Measurements from ENCODE around the gene VAT1. TPM values are rescaled to one million over a fixed set of nuclear protein-coding genes. Genes with fewer than 3 reads are reported as not detected.
A peak's percentile ranks its signal among the peaks of the same experiment; 100 is the strongest.
"Not testable (repeated sequence)": the region's sequence is repeated elsewhere in the genome, so short reads cannot be mapped to it uniquely, and the experiment has no call there.

Gene VAT1
- polyA plus RNA-seq = 10 to 100 TPM; 33.7 to 56.3 (median 34.5) TPM

- H3K36me3 Mint-ChIP-seq = no peaks in the 10 kb centered on the region
- peaks cover 23 to 37% of the 10 kb centered on the region in 2 donors for H3K4me1 Mint-ChIP-seq
- H3K4me3 Mint-ChIP-seq = peak within 1 kb of the TSS; percentile 85 to 95 (median 89)
- peak within 1 kb of the TSS in 4 of 6 donors; percentile 8 to 85 (median 63) for H3K27ac Mint-ChIP-seq
- H3K9me3 Mint-ChIP-seq = no peaks in the 10 kb centered on the region
- DNase-seq = peak; percentile 53 to 56 (median 55)
- peaks cover 5 to 10% (median 6%) of the 10 kb centered on the region in 3 donors for H3K27me3 Mint-ChIP-seq (ENCODE audit: low read depth in 3 of 3)
These were observed at the start of gene VAT1 for GRCh38 chr17:43021741-43022512. VAT1 (minus strand) TSS chr17:43022385; CDS start chr17:43022322, 63 bp downstream.

- DNase-seq = no peak
- Mint-ChIP-seq H3K4me1 (no peaks in the 10 kb centered on the region), H3K27ac (no peak overlapping the region), H3K36me3 (peaks cover 0 to under 1% (median 0%) of the 10 kb centered on the region in 3 donors), H3K27me3 (ENCODE audit: low read depth in 3 of 3) (no peaks in the 10 kb centered on the region), H3K9me3 (no peaks in the 10 kb centered on the region), H3K4me3 (no peak overlapping the region)
These were observed 48.7 kb upstream of the VAT1 start for GRCh38 chr17:43070872-43071271.

- Mint-ChIP-seq H3K4me1 (no peaks in the 10 kb centered on the region), H3K27me3 (ENCODE audit: low read depth in 3 of 3) (no peaks in the 10 kb centered on the region), H3K4me3 (no peak overlapping the region), H3K9me3 (no peaks in the 10 kb centered on the region), H3K36me3 (peaks cover 0 to 2% (median 0%) of the 10 kb centered on the region in 3 donors), H3K27ac (no peak overlapping the region)
- no peak for DNase-seq
These were observed 48.1 kb upstream of the VAT1 start for GRCh38 chr17:43070257-43070656.

- Mint-ChIP-seq H3K4me1 (no peaks in the 10 kb centered on the region), H3K27ac (no peak overlapping the region), H3K27me3 (ENCODE audit: low read depth in 3 of 3) (no peaks in the 10 kb centered on the region), H3K36me3 (peaks cover 0 to 2% (median 0%) of the 10 kb centered on the region in 3 donors), H3K9me3 (no peaks in the 10 kb centered on the region), H3K4me3 (no peak overlapping the region)
- no peak for DNase-seq
These were observed 47.2 kb upstream of the VAT1 start for GRCh38 chr17:43069368-43069898.

- no peak for DNase-seq
- H3K4me1 Mint-ChIP-seq = no peaks in the 10 kb centered on the region
- no peaks in the 10 kb centered on the region for H3K9me3 Mint-ChIP-seq
- H3K4me3 Mint-ChIP-seq = no peak overlapping the region
- H3K27ac Mint-ChIP-seq = peak overlapping the region in 1 of 6 donors; percentile 62
- H3K36me3 Mint-ChIP-seq = peaks cover 0 to 2% (median 0%) of the 10 kb centered on the region in 3 donors
- no peaks in the 10 kb centered on the region for H3K27me3 Mint-ChIP-seq (ENCODE audit: low read depth in 3 of 3)
These were observed 46.6 kb upstream of the VAT1 start for GRCh38 chr17:43068570-43069367.

- no peak for DNase-seq
- H3K9me3 Mint-ChIP-seq = no peaks in the 10 kb centered on the region
- H3K36me3 Mint-ChIP-seq = peaks cover 0 to 2% (median 0%) of the 10 kb centered on the region in 3 donors
- H3K27ac Mint-ChIP-seq = peak overlapping the region in 1 of 6 donors; percentile 11
- no peak overlapping the region for H3K4me3 Mint-ChIP-seq
- H3K4me1 Mint-ChIP-seq = no peaks in the 10 kb centered on the region
- no peaks in the 10 kb centered on the region for H3K27me3 Mint-ChIP-seq (ENCODE audit: low read depth in 3 of 3)
These were observed 40.9 kb upstream of the VAT1 start for GRCh38 chr17:43062984-43063638.

GRCh38 chr17:43056051-43056450, 33.9 kb upstream of the VAT1 start:
- DNase-seq = no peak
- Mint-ChIP-seq H3K27ac (no peak overlapping the region), H3K4me1 (no peaks in the 10 kb centered on the region), H3K4me3 (no peak overlapping the region), H3K36me3 (peaks cover 0 to 7% (median 0%) of the 10 kb centered on the region in 3 donors), H3K27me3 (ENCODE audit: low read depth in 3 of 3) (peaks cover 0 to 2% (median 0%) of the 10 kb centered on the region in 3 donors), H3K9me3 (no peaks in the 10 kb centered on the region)

GRCh38 chr17:43053008-43053407, 30.8 kb upstream of the VAT1 start:
- not testable (repeated sequence) for H3K27ac Mint-ChIP-seq; H3K27me3 Mint-ChIP-seq (ENCODE audit: low read depth in 3 of 3); H3K9me3 Mint-ChIP-seq; DNase-seq; H3K4me1 Mint-ChIP-seq; H3K36me3 Mint-ChIP-seq; H3K4me3 Mint-ChIP-seq

- DNase-seq = no peak
- no peaks in the 10 kb centered on the region for H3K9me3 Mint-ChIP-seq
- H3K4me3 Mint-ChIP-seq = no peak overlapping the region
- peaks cover 0 to 2% (median 1%) of the 10 kb centered on the region in 3 donors for H3K27me3 Mint-ChIP-seq (ENCODE audit: low read depth in 3 of 3)
- H3K27ac Mint-ChIP-seq = no peak overlapping the region
- H3K36me3 Mint-ChIP-seq = peaks cover 0 to 5% (median 5%) of the 10 kb centered on the region in 3 donors
- H3K4me1 Mint-ChIP-seq = no peaks in the 10 kb centered on the region
These were observed 29.8 kb upstream of the VAT1 start for GRCh38 chr17:43051969-43052368.

GRCh38 chr17:43044024-43044423, 21.8 kb upstream of the VAT1 start:
- Mint-ChIP-seq H3K4me1 (no peaks in the 10 kb centered on the region), H3K9me3 (no peaks in the 10 kb centered on the region), H3K4me3 (no peak overlapping the region), H3K36me3 (no peaks in the 10 kb centered on the region), H3K27ac (no peak overlapping the region), H3K27me3 (ENCODE audit: low read depth in 3 of 3) (peaks cover 0 to 1% (median 0%) of the 10 kb centered on the region in 3 donors)
- DNase-seq = no peak

- H3K4me1 Mint-ChIP-seq = no peaks in the 10 kb centered on the region
- peaks cover 0 to 1% (median 0%) of the 10 kb centered on the region in 3 donors for H3K27me3 Mint-ChIP-seq (ENCODE audit: low read depth in 3 of 3)
- H3K27ac Mint-ChIP-seq = peak overlapping the region in 1 of 6 donors; percentile 39
These were observed 21.1 kb upstream of the VAT1 start for GRCh38 chr17:43043307-43043706.

GRCh38 chr17:43042025-43042628, 19.9 kb upstream of the VAT1 start:
- no peak overlapping the region for H3K4me3 Mint-ChIP-seq
- H3K36me3 Mint-ChIP-seq = no peaks in the 10 kb centered on the region
- no peaks in the 10 kb centered on the region for H3K9me3 Mint-ChIP-seq
- H3K27ac Mint-ChIP-seq = peak overlapping the region in 1 of 6 donors; percentile 23
- no peaks in the 10 kb centered on the region for H3K27me3 Mint-ChIP-seq (ENCODE audit: low read depth in 3 of 3)
- DNase-seq = no peak
- no peaks in the 10 kb centered on the region for H3K4me1 Mint-ChIP-seq

More at GRCh38 chr17:43043307-43043706, 21.1 kb upstream of the VAT1 start:
- DNase-seq = no peak
- no peaks in the 10 kb centered on the region for H3K9me3 Mint-ChIP-seq
- H3K36me3 Mint-ChIP-seq = no peaks in the 10 kb centered on the region
- H3K4me3 Mint-ChIP-seq = no peak overlapping the region

GRCh38 chr17:43040655-43041054, 18.5 kb upstream of the VAT1 start:
- H3K4me1 Mint-ChIP-seq = no peaks in the 10 kb centered on the region
- no peak for DNase-seq
- no peak overlapping the region for H3K4me3 Mint-ChIP-seq
- no peaks in the 10 kb centered on the region for H3K36me3 Mint-ChIP-seq
- no peak overlapping the region for H3K27ac Mint-ChIP-seq
- no peaks in the 10 kb centered on the region for H3K9me3 Mint-ChIP-seq
- no peaks in the 10 kb centered on the region for H3K27me3 Mint-ChIP-seq (ENCODE audit: low read depth in 3 of 3)

Measured in immature natural killer cell (primary cell).